ENCODE data around the gene OCA2. TPM values are rescaled to one million over a fixed set of nuclear protein-coding genes. Genes with fewer than 3 reads are reported as not detected.

The OCA2 gene
- total RNA-seq, 1 experiment from 2014 or later = 0.09 TPM

DNA sequence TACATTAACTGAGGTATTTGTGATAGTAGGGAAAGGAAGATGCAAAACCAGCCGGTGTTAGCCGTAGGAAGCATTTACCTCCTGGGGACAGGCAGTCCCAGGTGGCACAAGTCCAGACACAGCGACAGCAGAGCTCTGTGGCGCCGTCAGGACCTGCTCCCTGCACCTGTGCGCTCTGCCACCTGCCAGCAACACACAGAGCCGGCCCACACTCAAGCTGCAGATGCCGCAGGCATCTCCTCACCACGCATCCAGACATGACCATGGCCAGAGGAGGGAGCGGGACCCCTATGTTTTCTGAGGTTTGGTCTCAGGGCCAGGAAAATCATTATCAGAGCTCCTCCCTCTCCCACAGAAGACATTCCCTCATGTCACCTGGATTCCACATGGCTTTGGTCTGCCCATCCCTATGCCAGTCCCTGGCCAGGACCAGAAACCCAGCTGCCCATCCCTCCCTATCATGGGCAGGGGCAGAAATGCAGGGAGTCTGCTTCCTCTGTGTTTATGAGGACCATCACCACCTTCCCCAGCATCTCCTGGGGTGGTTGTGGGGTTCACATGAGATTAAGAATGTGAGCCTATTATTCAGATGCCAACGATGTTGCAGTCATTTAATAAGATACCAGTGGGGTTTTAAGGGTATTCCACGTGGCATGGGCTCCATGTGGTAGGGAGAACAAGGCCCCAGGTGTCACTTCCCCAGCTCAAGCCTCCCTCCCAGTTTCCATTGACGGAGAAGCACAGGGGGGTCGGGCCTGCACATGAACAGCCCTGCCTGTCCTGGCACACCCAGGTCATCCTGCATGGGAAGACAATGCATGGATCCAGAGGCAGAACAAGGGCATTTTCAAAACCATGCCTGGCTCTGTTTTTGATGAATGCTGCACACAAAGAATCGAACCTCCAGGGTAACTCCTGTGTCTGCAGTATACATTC, 251.1 kb downstream of the OCA2 start:
- Histone ChIP-seq H3K4me1 (ENCODE audit: insufficient read depth, low read length, poor library complexity, severe bottlenecking) (no peaks in the 10 kb centered on the region), H3K4me3 (ENCODE audit: low read depth, low read length, poor library complexity, severe bottlenecking) (no peak overlapping the region), H3K27ac (ENCODE audit: low read depth, low read length, poor library complexity, severe bottlenecking) (no peak overlapping the region), H3K27me3 (replicated peaks; ENCODE audit: insufficient read depth, low read depth, low read length, poor library complexity) (no peaks in the 10 kb centered on the region), H3K36me3 (ENCODE audit: insufficient read depth, low read length, poor library complexity, severe bottlenecking) (no peaks in the 10 kb centered on the region), H3K9me3 (ENCODE audit: low read depth, low read length, poor library complexity, severe bottlenecking) (peaks cover 41% of the 10 kb centered on the region)
- no peak for TF ChIP-seq EZH2 (IDR thresholded peaks at IDR 0.05; ENCODE audit: borderline replicate concordance, low read depth, low read length, poor library complexity, severe bottlenecking)
- TF ChIP-seq, protein P1, sequence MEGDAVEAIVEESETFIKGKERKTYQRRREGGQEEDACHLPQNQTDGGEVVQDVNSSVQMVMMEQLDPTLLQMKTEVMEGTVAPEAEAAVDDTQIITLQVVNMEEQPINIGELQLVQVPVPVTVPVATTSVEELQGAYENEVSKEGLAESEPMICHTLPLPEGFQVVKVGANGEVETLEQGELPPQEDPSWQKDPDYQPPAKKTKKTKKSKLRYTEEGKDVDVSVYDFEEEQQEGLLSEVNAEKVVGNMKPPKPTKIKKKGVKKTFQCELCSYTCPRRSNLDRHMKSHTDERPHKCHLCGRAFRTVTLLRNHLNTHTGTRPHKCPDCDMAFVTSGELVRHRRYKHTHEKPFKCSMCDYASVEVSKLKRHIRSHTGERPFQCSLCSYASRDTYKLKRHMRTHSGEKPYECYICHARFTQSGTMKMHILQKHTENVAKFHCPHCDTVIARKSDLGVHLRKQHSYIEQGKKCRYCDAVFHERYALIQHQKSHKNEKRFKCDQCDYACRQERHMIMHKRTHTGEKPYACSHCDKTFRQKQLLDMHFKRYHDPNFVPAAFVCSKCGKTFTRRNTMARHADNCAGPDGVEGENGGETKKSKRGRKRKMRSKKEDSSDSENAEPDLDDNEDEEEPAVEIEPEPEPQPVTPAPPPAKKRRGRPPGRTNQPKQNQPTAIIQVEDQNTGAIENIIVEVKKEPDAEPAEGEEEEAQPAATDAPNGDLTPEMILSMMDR (conservative IDR thresholded peaks at IDR 0.05; ENCODE audit: low read depth, low read length) = no peak
- ChIA-PET POLR2A (ENCODE audit: low non-redundant PET) (no interaction called here), CTCF (no interaction called here)
- intact Hi-C loops (cut with micrococcal nuclease; ENCODE audit: unreplicated experiment) = no loop called here
- BruUV-seq (replicated peaks) = no TSS peak
- no peak for DNase-seq (ENCODE audit: low spot score)

DNA sequence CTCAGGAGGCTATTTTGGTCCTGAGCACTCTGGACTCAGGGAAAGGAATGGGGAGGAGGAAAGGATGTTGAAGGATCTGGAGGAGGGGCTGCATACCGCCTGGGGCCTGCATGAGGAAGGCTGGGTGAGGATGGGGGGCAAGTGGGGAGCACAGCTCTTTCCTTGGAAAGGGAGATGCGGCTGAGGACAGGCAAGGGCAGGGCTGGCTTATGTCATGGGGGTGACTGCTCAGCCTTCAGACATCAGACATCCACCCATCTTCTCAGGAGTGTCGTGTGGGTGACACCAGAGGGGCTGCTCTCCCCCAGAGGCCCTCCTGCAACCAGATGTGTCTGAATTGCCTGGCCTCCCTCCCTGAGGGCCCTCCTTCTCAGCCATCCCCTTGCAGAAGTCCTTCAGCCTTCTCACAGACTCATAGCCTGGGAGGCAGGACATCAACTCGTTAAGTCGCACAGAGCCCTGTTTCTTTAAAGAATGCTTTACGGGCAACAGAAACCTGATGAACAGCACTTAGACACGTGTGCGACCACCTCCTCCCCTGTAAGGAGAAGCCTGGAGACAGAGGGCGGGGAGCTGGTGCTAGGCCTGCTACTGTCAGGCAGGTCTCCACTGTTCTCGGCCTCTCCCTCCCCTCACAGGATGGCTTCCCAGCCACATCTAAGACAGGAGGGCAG, 252.3 kb downstream of the OCA2 start:
- Histone ChIP-seq H3K27ac (ENCODE audit: low read depth, low read length, poor library complexity, severe bottlenecking) (no peak overlapping the region), H3K4me3 (ENCODE audit: low read depth, low read length, poor library complexity, severe bottlenecking) (no peak overlapping the region), H3K4me1 (ENCODE audit: insufficient read depth, low read length, poor library complexity, severe bottlenecking) (no peaks in the 10 kb centered on the region), H3K9me3 (ENCODE audit: low read depth, low read length, poor library complexity, severe bottlenecking) (peaks cover 40% of the 10 kb centered on the region), H3K27me3 (replicated peaks; ENCODE audit: insufficient read depth, low read depth, low read length, poor library complexity) (no peaks in the 10 kb centered on the region), H3K36me3 (ENCODE audit: insufficient read depth, low read length, poor library complexity, severe bottlenecking) (no peaks in the 10 kb centered on the region)
- TF ChIP-seq, protein P1 (conservative IDR thresholded peaks at IDR 0.05; ENCODE audit: low read depth, low read length) = no peak
- TF ChIP-seq EZH2 (IDR thresholded peaks at IDR 0.05; ENCODE audit: borderline replicate concordance, low read depth, low read length, poor library complexity, severe bottlenecking) = no peak
- intact Hi-C loops (cut with micrococcal nuclease; ENCODE audit: unreplicated experiment) = no loop called here
- POLR2A ChIA-PET (ENCODE audit: low non-redundant PET) = no interaction called here
- CTCF ChIA-PET = no interaction called here
- no TSS peak for BruUV-seq (replicated peaks)
- DNase-seq (ENCODE audit: low spot score) = no peak

DNA sequence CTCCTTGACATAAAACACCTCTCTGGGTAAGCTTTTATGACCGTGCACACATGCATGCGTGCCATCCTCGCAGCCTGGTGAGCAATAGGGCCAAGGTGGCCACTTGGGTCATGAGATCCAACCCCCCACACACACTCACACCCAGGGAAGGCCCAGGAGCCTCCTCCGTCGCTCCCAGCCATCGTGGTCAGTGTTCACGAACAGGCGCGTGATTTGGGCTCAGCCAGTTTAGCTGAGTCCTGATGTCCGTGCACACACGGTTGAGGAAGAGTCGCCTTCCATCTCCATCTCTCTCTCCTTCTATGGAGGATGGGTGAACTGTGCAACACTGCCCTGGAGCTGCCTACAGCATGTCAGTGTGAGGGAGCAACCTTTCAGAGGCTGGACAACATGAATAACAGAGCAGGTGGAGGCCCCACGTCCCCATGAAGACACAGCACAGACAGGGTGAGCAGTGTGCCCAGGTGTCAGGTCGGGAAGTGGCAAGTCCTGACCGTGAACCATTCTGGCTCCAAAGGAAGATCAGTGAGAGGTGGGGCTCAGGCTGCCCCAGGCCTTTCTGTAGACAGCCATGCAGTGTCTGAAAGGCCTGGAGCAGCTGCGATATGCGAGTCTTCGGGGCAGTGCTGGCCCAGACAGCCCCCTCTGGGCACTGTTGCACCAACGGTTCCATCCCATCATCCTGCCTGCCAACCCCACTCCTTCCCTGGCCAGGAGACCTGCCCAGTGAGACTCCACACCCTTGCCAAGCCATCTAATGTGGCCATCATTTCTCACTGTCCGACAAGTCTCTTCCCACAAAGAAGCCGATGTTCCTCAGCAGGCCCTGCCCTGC, 253.4 kb downstream of the OCA2 start:
- intact Hi-C loops (cut with micrococcal nuclease; ENCODE audit: unreplicated experiment) = no loop called here
- H3K36me3 ChIP-seq (ENCODE audit: insufficient read depth, low read length, poor library complexity, severe bottlenecking) = no peaks in the 10 kb centered on the region
- CTCF ChIA-PET = no interaction called here
- H3K4me3 ChIP-seq (ENCODE audit: low read depth, low read length, poor library complexity, severe bottlenecking) = no peak overlapping the region
- peaks cover 32% of the 10 kb centered on the region for H3K9me3 ChIP-seq (ENCODE audit: low read depth, low read length, poor library complexity, severe bottlenecking)
- POLR2A ChIA-PET (ENCODE audit: low non-redundant PET) = no interaction called here
- DNase-seq (ENCODE audit: low spot score) = no peak
- no peaks in the 10 kb centered on the region for H3K4me1 ChIP-seq (ENCODE audit: insufficient read depth, low read length, poor library complexity, severe bottlenecking)
- no peak overlapping the region for H3K27ac ChIP-seq (ENCODE audit: low read depth, low read length, poor library complexity, severe bottlenecking)
- TF ChIP-seq, protein P1 (conservative IDR thresholded peaks at IDR 0.05; ENCODE audit: low read depth, low read length) = no peak
- no peak for TF ChIP-seq EZH2 (IDR thresholded peaks at IDR 0.05; ENCODE audit: borderline replicate concordance, low read depth, low read length, poor library complexity, severe bottlenecking)
- H3K27me3 ChIP-seq (replicated peaks; ENCODE audit: insufficient read depth, low read depth, low read length, poor library complexity) = no peaks in the 10 kb centered on the region
- no TSS peak for BruUV-seq (replicated peaks)
